PFSK-1 (cell line): ENCODE results near the gene PTH1R.

Experiments
- FOXP2 ChIP-seq: optimal IDR thresholded peaks from 2 replicates; pipeline ENCODE3; 2011; ENCODE audit warnings: borderline replicate concordance, control low read depth, inconsistent platforms; ENCODE audit not compliant: insufficient read depth; ENCODE audit errors: extremely low read length, extremely low read depth
- POLR2AphosphoS5 ChIP-seq: IDR thresholded peaks from 2 replicates; pipeline ENCODE4 v1.6.1; 2012; ENCODE audit warnings: low read depth, mild to moderate bottlenecking, control low read depth, low read length, moderate library complexity
- REST ChIP-seq, 2 experiments: IDR thresholded peaks; 2 replicates each; pipeline versions ENCODE4 v1.6.1 to v1.8.0; 2011 to 2012; ENCODE audit warnings: low read depth in 2 of 2, low read length in 2 of 2, control low read depth in 1 of 2, inconsistent platforms in 1 of 2, mild to moderate bottlenecking in 1 of 2, moderate library complexity in 1 of 2; ENCODE audit not compliant: insufficient read depth in 1 of 2
- SIN3A ChIP-seq: IDR thresholded peaks from 2 replicates; pipeline ENCODE4 v1.6.1; 2012; ENCODE audit warnings: mild to moderate bottlenecking, low read length, moderate library complexity, borderline replicate concordance; ENCODE audit not compliant: insufficient read depth
- TAF1 ChIP-seq: IDR thresholded peaks from 2 replicates; pipeline ENCODE4 v1.6.1; 2012; ENCODE audit warnings: low read length, control low read depth, borderline replicate concordance; ENCODE audit not compliant: insufficient read depth

Gene PTH1R

DNA sequence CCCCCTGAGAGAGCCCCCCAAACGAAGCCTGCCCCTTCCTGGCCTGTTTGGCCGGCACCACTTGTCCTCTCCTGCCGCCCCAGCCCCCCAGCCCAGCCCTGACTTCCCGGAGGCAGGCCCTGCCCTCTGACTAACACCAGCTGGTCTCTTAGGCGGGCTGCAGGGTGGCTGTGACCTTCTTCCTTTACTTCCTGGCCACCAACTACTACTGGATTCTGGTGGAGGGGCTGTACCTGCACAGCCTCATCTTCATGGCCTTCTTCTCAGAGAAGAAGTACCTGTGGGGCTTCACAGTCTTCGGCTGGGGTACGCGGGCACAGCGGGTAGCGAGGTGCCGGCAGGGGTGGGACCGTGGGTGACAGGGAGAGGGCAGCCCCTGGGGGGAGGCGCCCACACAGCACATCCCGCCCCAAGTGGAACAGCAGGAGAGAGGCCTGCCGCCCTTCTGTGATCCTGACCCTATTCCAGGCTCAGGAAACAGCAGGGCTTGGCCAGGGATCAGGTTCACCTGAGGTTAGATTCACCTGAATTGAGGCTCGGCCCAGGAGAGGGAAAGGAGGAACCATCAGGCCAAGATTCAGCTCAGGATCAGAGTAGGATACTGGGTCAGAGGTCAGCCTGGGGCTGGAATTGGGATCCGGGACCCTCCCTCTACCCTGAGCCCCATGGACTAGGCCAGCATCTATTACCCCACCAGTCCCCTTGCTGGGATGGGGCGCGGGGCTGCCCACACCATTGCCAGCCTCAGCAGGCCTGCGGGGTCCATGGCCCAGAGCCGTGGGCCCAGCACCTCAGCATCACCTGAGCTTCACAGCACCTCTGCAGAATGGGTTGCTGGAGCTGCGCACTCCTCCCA is 21.9 kb downstream of the PTH1R start:
- TF ChIP-seq REST (IDR thresholded peaks at IDR 0.05; ENCODE audit: insufficient read depth in 1 of 2, low read depth in 2 of 2, low read length in 2 of 2) (no peak), FOXP2 (no peak), TAF1 (no peak), POLR2AphosphoS5 (no peak), SIN3A (no peak)

DNA sequence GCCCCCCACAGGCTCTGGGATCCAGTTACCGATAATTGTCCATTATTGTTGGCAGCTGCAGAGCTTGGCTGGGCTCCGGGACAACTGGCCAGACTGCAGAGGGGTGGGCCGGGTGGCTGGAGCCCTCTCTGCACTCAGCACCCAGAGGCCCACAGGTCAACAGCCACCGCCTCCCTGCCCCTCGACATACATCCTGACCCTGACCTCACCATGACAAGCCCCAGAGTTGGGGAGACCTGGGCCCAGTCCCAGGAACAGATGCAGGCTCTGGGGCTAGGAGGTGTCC is 22.4 kb downstream of the PTH1R start:
- TF ChIP-seq REST (IDR thresholded peaks at IDR 0.05; ENCODE audit: insufficient read depth in 1 of 2, low read depth in 2 of 2, low read length in 2 of 2) (no peak), SIN3A (no peak), TAF1 (no peak), FOXP2 (no peak), POLR2AphosphoS5 (no peak)

GRCh38 chr3:46900356-46900755 is 22.8 kb downstream of the PTH1R start:
- TF ChIP-seq FOXP2, result no peak
- no peak for TF ChIP-seq SIN3A
- no peak for TF ChIP-seq POLR2AphosphoS5
- no peak for TF ChIP-seq TAF1
- no peak for TF ChIP-seq REST (IDR thresholded peaks at IDR 0.05; ENCODE audit: insufficient read depth in 1 of 2, low read depth in 2 of 2, low read length in 2 of 2)

- TF ChIP-seq POLR2AphosphoS5 (no peak), FOXP2 (no peak), SIN3A (no peak), REST (IDR thresholded peaks at IDR 0.05; ENCODE audit: insufficient read depth in 1 of 2, low read depth in 2 of 2, low read length in 2 of 2) (no peak), TAF1 (no peak)
Measured at GRCh38 chr3:46901061-46901460, 23.5 kb downstream of the PTH1R start.
